GM18499 (cell line): ENCODE measurements around the gene PER3.

Source experiments
- ATAC-seq: cut with Tn5 transposase; IDR thresholded peaks from one replicate; pipeline ENCODE4 v1.9.1; 2021; ENCODE audit warnings: moderate number of reproducible peaks; ENCODE audit not compliant: insufficient read depth, unreplicated experiment

Gene PER3

DNA sequence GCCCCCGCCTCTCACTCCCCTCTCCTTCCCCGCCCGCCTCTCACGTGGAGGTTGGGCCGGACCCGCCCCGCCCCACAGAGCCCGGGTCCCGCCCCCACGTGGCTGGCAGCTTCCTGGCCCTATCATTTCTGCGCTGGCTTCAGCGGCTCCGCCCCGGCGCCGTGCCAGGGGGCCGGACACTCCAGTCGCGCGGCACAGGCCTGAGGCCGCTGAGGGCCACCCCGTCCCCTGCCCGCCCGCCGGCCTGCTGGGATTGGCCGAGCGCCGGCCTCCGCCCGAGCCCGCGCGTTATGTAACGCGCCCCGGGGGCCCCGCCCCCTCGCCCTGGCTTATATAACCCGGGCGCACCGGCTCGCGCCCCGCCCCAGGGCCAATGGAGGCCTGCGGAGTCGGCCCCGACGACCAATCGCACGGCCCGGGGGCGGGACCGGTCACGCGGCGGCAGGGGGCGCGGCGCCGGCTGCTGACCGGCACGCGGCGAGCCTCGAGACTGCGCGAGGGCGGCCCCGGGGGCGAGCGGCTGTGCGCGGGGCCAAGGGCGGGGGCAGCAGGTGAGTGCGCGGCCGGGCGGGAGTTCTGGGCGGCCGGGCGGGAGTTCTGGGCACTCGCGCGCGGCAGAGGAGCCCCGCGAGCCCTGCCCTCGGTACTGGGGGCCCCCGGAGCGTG, at the start of gene PER3:
Gene PER3 (plus strand): TSS at position 466 of the 666 bp plus-strand sequence. CDS start 587 bp downstream, outside the sequence.
- ATAC-seq: peak; percentile 67

- no peak for ATAC-seq
These were observed 46.0 kb upstream of the PER3 start for GRCh38 chr1:7738044-7738443.

GRCh38 chr1:7743346-7743745, 40.7 kb upstream of the PER3 start:
- no peak for ATAC-seq

- no peak for ATAC-seq
These were observed 39.2 kb upstream of the PER3 start for GRCh38 chr1:7744882-7745281.

DNA sequence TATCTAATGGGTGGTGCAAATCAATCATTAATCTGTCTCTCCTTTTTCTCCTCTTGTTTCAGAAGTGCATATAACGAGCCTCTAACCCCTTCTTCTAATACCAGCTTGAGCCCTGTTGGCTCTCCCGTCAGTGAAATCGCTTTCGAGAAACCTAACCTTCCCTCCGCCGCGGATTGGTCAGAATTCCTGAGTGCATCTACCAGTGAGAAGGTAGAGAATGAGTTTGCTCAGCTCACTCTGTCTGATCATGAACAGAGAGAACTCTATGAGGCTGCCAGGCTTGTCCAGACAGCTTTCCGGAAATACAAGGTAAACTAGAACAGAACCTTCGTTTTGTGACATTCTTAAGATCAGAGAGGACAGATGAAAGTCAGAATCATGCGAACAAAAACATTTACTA, 38.3 kb upstream of the PER3 start:
- ATAC-seq: no peak

- ATAC-seq: no peak
These were observed 36.5 kb upstream of the PER3 start for GRCh38 chr1:7747605-7748004.

- ATAC-seq: no peak
These were observed 35.0 kb upstream of the PER3 start for GRCh38 chr1:7749126-7749525.

DNA sequence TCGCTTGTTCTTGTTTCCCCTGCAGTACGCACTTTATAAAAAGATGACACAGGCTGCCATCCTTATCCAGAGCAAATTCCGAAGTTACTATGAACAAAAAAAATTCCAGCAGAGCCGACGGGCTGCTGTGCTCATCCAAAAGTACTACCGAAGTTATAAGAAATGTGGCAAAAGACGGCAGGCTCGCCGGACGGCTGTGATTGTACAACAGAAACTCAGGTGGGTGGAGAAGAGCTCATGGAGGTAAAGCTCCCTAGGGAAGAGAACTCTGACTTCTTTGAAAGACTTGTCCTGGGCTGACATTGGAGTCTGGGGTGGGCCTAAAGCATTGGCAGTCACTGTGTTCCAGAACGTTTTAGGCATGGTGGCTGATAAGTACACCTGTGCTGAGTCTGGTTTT, 32.9 kb upstream of the PER3 start:
- ATAC-seq: no peak

DNA sequence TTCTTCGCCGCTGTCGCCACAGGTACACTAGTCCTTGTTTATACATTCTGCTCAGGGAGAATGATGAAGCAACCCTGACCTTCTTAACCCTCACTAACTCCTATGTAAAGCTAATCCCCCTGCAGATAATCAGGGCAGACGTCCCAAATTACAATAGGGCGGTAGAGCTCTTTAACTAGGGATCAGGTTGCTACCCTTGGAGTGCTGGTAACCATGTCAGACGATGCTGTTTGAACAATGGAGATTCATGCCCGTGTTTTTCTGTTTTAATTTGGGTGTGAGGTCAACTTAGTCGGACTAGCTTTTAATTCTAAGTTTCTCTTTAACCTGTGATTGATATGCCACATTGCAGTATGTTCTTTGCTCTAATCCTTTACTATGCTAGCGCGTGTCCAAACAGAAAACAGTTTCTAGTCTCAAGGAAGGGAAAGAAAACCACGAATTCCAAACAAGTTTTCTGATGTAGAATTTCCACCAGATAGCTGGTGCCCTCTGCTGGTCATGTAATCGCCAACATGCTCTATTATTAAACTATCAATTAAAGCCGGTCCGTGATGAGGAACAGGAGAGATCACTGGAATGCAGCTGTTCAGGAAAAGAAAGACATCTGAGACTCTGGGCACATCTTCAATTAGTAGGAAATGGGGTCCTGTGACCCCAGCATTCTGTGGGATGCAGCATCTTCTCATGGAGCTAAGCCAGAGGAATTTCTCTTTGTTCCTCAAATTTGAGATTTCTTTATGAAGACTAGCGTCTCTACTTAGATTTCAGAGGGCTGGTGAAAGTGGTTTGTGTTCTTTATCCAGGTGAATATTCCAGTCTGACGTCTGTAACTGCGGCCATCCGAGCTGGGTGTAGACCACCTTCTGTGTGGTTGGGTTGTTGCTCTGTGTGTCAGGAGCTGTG, 31.3 kb upstream of the PER3 start:
- no peak for ATAC-seq

DNA sequence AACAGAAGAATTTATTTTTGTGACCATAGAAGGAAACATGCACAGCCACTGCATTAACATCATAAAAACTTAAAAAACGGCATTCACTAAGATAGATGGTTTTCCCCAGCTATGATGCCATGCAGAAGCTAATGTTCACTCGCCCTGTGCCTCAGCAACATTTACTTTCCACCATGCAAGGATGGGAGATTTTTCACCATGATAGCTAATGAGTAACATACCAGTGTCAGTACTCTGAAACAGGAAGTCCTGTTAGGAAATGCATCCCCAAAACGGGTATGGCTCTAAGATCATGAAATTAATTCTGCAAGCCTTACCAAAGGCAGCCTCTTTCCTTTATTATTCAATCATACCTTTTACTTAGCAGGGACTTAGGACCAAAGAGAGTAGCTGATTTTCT, 30.4 kb upstream of the PER3 start:
- ATAC-seq: no peak

GRCh38 chr1:7754234-7754633, 29.9 kb upstream of the PER3 start:
- ATAC-seq: no peak

GRCh38 chr1:7755448-7755847, 28.6 kb upstream of the PER3 start:
- no peak for ATAC-seq

- no peak for ATAC-seq
These were observed 23.8 kb upstream of the PER3 start for GRCh38 chr1:7760245-7760644.

DNA sequence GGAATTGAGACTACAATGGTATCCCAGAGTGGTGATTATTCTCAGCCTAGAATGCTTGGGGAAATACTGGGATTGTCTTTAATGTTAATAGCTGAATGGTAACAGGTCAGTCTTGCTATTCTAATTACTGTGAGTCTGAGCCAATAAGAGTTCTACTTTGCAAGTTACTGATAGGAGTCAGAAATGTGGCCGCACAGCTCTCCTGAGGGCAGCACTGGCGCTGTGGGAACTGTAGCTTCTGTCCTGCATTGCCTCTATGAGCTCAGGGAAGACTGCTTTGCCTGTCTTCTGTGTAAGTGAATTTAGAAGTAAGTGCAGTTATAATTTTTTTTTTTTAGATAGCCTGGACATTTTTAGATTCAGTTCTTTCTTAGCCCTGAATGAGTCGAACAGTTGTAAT, 23.0 kb upstream of the PER3 start:
- no peak for ATAC-seq

- ATAC-seq: no peak
These were observed 16.9 kb upstream of the PER3 start for GRCh38 chr1:7767176-7767575.

DNA sequence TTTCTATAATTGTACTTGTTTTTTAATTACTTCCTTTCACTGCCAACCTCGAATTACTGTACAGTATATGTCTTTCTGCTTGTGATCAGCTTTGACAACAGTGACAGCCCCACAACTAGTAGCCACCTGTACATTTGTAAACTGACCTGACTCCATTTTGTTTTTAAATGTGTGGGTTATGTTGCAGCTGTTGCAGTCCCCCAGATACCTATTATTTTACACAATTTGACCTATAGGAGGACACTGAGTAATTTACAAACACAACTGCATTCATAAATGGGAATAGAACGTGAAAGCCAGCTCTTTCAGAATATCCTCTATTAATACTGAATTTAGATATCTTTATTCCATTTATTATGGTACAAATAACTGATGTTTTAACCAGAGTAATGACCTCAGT, 15.5 kb upstream of the PER3 start:
- ATAC-seq: no peak

DNA sequence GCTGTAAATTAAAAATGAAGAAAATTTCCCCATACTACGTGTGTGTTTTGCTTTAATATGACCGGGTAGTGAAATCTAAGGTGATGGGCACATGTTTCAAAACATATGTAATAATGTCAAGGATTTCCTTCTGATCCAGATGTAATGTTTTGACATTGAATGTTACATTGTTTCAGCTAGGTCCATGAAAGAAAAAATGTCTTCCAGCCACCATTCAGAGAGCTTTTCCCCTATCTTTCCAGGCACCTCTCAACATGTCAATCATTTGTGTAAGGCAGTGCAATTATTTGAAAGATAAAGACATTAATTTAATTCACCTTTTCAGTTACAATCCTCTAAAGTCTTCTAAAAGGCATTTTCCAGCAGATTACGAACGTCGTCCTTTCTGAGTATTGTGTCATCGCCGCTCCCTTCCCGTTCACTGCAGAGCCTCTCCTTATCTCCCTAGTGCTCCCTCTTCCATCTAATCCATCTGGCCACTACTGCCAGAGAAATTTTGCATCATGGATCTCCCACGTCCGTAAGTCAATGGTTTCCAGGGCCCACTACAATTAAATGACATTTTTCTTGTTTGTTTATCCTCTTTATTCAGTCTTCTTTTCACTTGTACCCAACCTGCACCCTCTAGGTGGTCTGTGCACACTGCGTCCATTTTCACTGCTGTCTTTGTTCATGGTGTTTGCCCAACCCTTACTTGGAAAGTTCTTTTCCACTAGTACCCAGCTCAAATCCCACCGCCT, 14.2 kb upstream of the PER3 start:
- ATAC-seq: no peak

DNA sequence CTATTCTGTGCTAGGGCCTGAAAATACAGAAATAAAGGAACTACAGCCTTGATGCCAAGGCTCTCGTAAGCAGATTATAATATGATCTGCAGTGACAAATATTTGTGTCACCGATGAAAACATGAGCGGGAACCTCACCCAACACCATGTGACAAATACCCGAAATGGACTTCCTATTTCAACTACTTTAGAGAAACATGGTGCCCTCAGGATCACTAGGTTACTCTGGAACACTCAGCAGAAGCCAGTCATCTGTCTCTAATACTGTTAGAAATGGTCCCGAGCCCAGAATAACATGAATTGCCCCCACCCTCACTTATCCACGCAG, 13.5 kb upstream of the PER3 start:
- ATAC-seq: no peak

DNA sequence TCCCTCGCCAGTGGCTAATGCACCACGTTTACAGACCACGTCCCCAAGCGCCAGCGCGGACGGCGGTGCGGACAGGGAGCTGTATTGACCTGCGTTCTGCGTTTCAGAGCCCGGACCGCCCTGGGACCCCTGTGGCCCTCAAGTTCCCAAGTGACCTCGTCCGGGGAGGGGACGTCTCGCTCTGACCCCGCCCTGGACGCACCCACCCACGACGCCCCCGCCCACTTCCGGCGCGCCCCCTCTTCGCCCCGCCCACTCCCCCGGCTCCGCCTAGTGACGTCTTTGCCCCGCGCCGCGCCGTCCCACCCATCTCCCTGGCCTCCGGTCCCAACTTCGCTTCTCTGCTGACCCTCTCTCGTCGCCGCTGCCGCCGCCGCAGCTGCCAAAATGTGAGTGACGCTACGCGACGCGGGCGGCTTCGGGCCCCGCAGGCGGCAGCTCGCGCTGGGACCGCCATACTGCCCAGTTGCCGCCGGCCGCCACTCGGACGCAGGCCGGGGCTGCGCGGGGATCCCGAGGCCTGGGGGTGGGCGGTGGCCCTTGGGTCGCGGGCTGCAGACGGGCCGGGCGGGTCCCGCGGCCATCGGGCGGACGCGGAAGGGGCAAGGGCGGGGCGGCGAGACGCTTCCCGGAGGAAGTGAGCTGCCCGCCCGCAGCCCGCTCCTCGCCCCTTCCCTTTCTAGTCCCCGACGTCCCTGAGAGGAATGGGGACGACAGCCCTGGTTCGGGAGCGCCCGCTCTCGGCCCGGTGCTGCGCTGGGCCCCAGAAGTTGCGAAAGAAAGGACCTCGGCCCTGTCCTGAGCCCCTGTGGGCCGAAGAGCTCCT, 12.9 kb upstream of the PER3 start, which contains the start of gene VAMP3:
Gene VAMP3 (plus strand): TSS at position 300 of the 826 bp plus-strand sequence. CDS start 88 bp downstream, at position 388.
- no peak for ATAC-seq

DNA sequence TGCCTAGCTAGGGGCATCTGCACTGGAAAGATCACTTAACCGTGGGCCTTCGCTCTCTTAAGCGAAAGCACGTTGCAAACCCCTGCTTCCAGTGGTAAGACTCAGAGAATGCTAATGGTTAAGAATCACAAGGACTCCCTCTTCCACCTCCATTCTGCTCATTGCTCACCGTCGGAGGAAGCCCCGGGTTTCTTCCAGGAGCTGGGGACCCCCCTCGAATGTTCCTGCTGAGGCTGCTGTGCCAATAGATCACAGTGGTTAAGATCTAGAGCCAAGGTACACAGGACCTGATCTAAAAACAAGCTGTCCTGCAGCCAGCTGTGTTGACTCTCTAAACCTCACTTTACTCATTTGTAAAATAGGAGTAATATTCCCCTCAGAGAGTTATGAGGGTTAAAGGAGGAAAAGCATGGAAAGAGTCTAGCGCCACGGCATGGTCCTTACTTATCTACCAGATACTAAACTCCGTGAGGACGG, 12.2 kb upstream of the PER3 start:
- ATAC-seq: no peak
